Kidney epithelial cell (primary cell): ENCODE measurements around the gene BAG1. TPM values are rescaled to one million over a fixed set of nuclear protein-coding genes. Genes with fewer than 3 reads are reported as not detected.

Experiments used
- DNase-seq: peaks from one replicate; pipeline ENCODE4 v3.0.0-alpha.2; 2010; ENCODE audit warnings: low read depth
- H3K27me3 ChIP-seq: 2 replicates; pipeline ENCODE4 v1.6.0; 2011; ENCODE audit warnings: low read length; ENCODE audit not compliant: control insufficient read depth, insufficient read depth
- H3K36me3 ChIP-seq: 2 replicates; pipeline ENCODE4 v1.5.1; 2011; ENCODE audit warnings: low read length; ENCODE audit not compliant: control insufficient read depth, insufficient read depth
- H3K4me3 ChIP-seq: 2 replicates; pipeline ENCODE4 v1.5.1; 2011; ENCODE audit warnings: low read depth, mild to moderate bottlenecking, control low read depth, low read length
- total RNA-seq: library from RNA; depleted of rRNA; stranded (reverse); fragments of >200 nt; gene quantifications from 2 replicates; pipeline ENCODE4 v1.2.3, GENCODE V29; 2015
- TF ChIP-seq, protein P1 (sequence below): IDR thresholded peaks from 2 replicates; pipeline ENCODE4 v1.5.1; 2011; ENCODE audit warnings: mild to moderate bottlenecking, moderate library complexity, low read length, control low read depth, inconsistent platforms; ENCODE audit not compliant: insufficient read depth, poor library complexity, severe bottlenecking

BAG1 gene
- total RNA-seq, 1 donor from 2014 or later: 59.0 TPM

DNA sequence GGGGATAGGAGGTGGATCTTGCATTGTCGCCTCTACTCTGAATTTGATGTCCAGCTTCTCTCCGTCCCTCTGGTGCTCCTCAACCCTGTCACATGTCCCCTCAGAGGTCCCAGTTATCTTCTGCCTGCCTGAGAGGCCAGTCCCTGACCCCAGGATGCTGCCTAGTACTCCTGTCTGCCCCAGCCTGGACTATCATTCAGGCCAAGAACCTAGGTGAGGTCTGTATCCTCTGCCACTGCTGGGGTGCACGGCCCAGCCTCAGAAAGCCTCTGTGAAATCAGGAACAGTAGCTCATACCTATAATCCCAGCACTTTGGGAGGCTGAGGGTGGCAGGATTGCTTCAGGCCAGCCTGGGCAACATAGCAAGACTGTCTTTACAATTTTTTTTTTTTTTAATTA, 15.9 kb downstream of the BAG1 start:
- Histone ChIP-seq H3K4me3 (no peak overlapping the region), H3K36me3 (no peaks in the 10 kb centered on the region), H3K27me3 (no peaks in the 10 kb centered on the region)
- TF ChIP-seq, protein P1, sequence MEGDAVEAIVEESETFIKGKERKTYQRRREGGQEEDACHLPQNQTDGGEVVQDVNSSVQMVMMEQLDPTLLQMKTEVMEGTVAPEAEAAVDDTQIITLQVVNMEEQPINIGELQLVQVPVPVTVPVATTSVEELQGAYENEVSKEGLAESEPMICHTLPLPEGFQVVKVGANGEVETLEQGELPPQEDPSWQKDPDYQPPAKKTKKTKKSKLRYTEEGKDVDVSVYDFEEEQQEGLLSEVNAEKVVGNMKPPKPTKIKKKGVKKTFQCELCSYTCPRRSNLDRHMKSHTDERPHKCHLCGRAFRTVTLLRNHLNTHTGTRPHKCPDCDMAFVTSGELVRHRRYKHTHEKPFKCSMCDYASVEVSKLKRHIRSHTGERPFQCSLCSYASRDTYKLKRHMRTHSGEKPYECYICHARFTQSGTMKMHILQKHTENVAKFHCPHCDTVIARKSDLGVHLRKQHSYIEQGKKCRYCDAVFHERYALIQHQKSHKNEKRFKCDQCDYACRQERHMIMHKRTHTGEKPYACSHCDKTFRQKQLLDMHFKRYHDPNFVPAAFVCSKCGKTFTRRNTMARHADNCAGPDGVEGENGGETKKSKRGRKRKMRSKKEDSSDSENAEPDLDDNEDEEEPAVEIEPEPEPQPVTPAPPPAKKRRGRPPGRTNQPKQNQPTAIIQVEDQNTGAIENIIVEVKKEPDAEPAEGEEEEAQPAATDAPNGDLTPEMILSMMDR: no peak
- DNase-seq: no peak

DNA sequence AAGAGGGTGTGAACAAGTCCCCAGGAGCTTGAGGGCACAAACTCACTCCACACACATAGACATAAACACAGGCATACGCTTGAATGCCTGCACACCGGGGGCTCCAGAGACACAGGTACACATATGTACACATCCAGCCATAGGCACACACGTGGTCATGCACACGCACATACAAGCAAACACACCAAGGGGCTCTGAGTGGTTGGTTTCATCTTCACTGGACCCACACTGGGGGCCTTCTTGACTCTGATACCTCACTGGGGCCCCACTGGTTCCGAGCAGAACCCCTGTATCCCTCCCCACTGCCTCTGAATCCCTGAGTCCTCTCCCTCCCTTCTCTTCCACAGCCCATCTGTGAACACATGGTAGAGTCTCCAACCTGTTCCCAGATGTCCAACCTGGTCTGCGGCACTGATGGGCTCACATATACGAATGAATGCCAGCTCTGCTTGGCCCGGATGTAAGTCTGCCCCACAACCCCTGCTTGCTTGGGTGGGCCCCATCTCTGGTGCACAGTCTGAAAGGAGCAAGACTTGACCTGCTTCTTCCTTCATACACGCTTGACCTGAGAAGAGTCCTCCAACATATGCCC, 18.1 kb downstream of the BAG1 start:
- H3K27me3 ChIP-seq: no peaks in the 10 kb centered on the region
- no peak overlapping the region for H3K4me3 ChIP-seq
- no peak for DNase-seq
- H3K36me3 ChIP-seq: no peaks in the 10 kb centered on the region
- TF ChIP-seq, protein P1: no peak

DNA sequence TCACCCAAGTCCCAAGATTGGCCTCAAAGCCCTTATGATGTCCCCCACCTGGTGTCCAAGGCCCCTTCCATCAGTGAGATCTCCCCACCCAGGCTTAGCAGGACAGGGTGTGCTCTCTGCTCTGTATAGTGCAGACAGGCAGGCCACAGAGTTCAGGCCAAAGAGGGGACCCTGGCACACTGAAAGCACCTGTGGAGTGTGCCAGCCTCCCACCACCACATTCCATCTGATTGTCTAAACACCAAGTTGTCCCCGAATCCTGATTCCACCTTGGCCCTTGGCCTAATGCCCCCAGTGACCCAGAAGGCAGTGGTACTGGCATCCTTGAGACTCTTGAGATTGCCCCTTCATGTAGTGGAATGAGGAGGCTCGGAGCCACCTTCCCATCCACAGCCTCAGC, 19.2 kb downstream of the BAG1 start:
- Histone ChIP-seq H3K36me3 (no peaks in the 10 kb centered on the region), H3K4me3 (no peak overlapping the region), H3K27me3 (no peaks in the 10 kb centered on the region)
- TF ChIP-seq, protein P1: no peak
- no peak for DNase-seq

DNA sequence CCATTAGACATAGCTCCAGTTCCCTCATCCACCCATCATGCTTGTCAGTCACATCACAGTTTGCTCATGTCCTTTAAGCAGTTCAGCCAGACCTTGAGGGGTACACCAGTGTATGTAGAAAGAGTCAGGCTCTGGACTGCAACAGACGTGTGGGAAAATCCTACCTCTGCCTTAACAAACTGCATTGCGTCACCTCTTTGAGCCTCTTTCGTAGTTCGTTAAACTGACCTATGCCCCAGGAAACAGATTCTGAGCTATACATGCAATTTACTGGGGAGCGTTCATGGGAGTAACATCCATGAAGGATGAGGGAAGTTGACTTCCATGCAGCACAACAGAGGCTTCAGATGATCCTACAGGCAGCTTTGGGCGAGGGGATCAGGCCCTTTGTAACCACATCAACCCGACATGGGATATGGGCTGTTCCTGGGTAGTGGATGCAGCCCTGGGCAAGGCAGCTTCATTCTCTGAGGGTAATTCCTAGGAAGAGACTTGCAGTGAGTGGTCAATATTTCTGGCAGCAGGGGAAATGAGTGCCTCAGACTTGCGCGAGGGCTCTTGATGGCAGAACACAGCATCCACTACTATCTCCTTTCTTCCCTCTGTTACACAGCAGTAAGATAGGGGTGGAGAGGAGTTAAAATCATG, 20.2 kb downstream of the BAG1 start:
- DNase-seq: no peak
- no peaks in the 10 kb centered on the region for H3K36me3 ChIP-seq
- TF ChIP-seq, protein P1: no peak
- H3K4me3 ChIP-seq: no peak overlapping the region
- no peaks in the 10 kb centered on the region for H3K27me3 ChIP-seq

DNA sequence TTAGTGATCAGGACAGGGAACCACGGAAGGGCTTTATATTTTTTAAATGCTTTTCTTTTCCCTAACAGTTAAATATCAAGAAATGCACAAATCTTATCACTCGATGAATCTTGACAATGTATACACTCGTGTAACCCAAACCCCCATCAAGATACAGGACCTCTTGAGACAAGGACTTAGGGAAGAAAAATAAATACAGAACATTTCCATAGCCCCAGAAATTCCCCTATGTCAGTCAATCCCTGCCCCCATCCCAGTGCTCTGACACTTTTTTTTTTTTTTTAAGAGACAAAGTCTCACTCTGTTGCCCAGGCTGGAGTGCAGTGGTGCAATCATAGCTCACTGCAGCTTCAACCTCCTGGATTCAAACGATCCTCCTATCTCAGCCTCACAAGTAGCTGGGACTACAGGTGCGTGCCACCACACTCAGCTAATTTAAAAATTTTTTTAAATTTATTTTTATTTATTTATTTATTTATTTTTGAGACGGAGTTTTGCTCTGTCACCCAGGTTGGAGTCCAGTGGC, 21.8 kb downstream of the BAG1 start:
- TF ChIP-seq, protein P1: no peak
- DNase-seq: no peak
- Histone ChIP-seq H3K27me3 (no peaks in the 10 kb centered on the region), H3K4me3 (no peak overlapping the region), H3K36me3 (no peaks in the 10 kb centered on the region)

DNA sequence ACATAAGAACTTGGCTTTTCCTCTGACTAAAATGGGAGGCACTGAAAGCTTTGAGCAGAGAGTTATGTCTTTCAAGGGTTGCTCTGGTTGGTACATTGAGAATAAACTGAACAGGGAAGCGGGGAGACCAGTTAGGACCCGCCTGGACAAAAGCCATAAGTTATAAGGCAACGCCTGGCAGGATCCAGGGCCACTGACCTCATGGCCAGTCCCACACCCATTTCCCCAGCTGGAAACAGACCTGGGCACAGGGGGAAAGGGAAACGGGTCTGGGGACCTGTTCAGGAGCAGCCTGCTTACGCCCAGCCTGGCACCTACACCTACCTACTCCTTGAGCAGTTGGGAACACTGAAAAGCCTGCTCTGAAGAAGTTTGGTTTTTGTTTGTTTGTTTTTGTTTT, 23.2 kb downstream of the BAG1 start:
- H3K27me3 ChIP-seq: no peaks in the 10 kb centered on the region
- TF ChIP-seq, protein P1: no peak
- no peaks in the 10 kb centered on the region for H3K36me3 ChIP-seq
- no peak for DNase-seq
- no peak overlapping the region for H3K4me3 ChIP-seq
